ENCODE measurements around the gene RAD18.

Gene RAD18, protein sequence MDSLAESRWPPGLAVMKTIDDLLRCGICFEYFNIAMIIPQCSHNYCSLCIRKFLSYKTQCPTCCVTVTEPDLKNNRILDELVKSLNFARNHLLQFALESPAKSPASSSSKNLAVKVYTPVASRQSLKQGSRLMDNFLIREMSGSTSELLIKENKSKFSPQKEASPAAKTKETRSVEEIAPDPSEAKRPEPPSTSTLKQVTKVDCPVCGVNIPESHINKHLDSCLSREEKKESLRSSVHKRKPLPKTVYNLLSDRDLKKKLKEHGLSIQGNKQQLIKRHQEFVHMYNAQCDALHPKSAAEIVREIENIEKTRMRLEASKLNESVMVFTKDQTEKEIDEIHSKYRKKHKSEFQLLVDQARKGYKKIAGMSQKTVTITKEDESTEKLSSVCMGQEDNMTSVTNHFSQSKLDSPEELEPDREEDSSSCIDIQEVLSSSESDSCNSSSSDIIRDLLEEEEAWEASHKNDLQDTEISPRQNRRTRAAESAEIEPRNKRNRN

DNA sequence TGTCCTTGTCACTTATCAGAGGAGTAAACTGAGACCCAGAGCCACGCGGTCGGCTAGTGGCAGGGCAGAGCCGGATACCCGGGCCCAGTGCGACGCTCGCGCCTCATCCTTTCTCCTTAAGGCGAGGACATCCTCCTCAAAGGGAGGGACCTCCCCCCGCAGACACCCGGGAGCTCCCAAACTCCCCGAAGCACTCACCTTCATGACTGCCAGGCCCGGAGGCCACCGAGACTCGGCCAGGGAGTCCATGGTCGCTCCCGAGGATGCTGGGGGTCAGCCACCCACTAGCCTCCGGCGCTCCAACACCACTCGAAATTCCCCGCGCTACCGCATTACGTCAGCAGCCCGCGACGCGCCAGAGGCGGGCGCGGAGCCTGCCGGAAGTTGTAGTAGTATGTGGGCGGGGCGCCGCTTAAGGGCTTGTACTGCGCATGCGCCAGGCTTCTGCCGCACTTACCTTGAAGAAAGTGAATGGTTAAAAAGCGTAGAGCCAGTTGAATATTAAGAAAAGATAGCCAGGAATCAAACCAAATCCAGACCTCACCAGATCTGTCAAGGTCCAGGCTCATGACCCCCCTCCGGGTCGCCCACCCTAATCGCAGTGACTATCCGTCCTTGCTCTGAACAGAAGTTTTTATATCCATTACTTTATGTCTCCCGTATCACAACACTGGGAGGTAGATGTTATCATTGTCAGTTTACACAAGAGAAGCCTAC is at the start of gene RAD18:
RAD18 (minus strand) TSS at position 336 of the 717 bp plus-strand sequence; CDS start at position 249, 87 bp downstream.
- peak; percentile 95 for DNase-seq (ENCODE audit: low read depth)

DNA sequence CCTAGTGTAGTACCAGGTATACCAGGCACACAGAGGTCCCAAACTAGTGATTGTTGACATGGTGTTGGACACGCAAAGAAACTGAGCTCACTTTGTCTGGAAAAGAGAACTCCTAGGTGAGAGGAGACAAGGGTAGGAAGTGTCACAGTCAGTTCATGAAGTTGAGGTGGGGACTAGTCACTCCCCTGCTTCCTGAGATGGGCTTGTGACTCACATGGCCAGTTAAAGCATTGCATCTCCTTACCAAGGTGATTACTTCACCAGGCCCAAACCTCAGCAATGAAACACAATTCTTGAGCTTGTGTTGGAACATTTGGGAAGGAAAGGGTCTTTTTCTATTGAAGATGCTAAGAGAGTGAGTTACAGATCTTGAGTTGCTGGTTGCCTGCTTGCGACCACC is 49.2 kb upstream of the RAD18 start:
- no peak overlapping the region for H3K4me3 ChIP-seq (ENCODE audit: low read depth, low read length)
- no peak for DNase-seq (ENCODE audit: low read depth)
- TF ChIP-seq, protein P1, sequence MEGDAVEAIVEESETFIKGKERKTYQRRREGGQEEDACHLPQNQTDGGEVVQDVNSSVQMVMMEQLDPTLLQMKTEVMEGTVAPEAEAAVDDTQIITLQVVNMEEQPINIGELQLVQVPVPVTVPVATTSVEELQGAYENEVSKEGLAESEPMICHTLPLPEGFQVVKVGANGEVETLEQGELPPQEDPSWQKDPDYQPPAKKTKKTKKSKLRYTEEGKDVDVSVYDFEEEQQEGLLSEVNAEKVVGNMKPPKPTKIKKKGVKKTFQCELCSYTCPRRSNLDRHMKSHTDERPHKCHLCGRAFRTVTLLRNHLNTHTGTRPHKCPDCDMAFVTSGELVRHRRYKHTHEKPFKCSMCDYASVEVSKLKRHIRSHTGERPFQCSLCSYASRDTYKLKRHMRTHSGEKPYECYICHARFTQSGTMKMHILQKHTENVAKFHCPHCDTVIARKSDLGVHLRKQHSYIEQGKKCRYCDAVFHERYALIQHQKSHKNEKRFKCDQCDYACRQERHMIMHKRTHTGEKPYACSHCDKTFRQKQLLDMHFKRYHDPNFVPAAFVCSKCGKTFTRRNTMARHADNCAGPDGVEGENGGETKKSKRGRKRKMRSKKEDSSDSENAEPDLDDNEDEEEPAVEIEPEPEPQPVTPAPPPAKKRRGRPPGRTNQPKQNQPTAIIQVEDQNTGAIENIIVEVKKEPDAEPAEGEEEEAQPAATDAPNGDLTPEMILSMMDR (IDR thresholded peaks at IDR 0.05; ENCODE audit: insufficient read depth, low read depth, low read length, missing control alignments): no peak

More for the DNA sequence above, at the start of gene RAD18:
- peak within 1 kb of the TSS; percentile 93 for H3K4me3 ChIP-seq (ENCODE audit: low read depth, low read length)
- TF ChIP-seq, protein P1 (IDR thresholded peaks at IDR 0.05; ENCODE audit: insufficient read depth, low read depth, low read length, missing control alignments): no peak

DNA sequence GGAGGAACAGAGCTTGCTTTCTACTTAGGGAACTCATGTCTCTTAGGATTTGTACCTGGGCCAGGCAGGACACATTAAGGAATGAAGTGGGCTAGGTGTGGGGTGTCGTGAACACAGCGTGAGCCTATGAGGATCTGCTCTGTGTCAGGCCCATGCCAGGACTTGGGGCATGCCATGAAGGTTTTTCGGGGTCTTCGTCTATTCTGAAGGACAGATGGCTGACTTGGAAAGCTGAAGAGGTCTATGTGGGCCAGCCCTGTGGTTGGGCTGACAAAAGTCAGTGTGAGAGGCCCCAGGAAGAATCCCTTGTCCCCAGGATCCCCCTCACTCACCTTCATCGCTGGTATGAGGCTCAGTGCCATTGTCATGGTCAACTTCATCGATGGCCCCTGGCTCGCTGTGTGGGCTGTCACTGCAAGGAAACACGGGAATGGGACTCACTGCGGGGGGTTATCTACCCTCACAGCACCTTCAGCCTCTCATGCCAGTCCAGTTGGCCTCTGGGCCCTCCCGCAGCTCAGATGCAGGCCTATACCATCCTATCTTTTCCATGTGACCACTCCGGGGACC is 46.8 kb upstream of the RAD18 start:
- H3K4me3 ChIP-seq (ENCODE audit: low read depth, low read length): no peak overlapping the region
- no peak for DNase-seq (ENCODE audit: low read depth)
- TF ChIP-seq, protein P1 (IDR thresholded peaks at IDR 0.05; ENCODE audit: insufficient read depth, low read depth, low read length, missing control alignments): no peak

DNA sequence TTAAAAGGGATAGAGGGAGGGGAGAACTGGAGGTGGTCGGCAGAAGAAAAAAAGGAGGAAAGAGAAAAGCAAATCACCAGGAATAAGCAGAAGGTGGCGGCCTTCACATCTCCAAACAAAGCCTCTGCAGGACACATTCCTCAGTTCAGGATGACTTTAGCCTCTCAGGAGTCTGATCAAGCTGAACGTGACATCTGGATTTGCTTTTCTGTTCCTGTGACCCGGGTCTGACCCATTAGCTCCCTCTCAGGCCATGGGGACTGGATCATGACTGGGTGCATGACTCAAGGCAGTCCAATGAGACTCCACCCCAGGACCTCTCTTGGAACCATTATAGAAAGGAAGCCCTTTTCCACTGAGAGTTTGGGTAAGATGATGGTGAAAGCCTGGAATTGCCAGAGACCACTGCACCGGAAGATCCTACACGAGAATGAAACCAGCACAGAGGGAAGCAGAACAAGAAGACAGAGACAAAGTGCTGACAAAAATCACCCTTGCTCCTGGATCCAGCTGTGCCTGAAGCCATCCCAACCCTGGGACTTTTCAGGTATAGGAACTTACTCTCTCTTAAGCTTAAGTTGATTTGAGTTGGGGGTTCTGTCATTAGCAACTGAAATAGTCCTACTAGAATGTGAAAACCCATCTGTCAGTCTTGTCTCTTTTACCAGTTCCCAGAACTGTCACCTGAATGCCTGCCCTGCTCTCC is 45.4 kb upstream of the RAD18 start:
- TF ChIP-seq, protein P1 (IDR thresholded peaks at IDR 0.05; ENCODE audit: insufficient read depth, low read depth, low read length, missing control alignments): no peak
- H3K4me3 ChIP-seq (ENCODE audit: low read depth, low read length): no peak overlapping the region
- DNase-seq (ENCODE audit: low read depth): no peak

DNA sequence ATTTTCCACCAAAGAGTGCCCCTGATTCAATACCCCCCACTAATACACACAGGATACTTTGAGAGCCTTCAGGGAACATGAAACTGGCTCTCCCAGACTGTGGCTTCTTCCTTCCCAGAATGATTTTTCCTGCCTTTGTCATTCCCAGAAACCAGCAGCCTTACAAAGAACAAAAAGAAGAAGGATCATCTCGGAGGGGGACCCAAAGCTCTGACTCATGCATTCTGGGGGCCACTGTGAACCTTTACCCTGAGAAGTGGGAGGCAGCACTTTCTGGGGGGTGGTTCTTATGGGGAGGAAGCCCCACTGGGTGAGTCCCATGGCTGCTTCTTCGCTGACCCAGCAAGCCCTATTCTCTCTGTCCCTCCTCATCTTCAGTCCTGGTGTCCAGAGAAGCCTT is 44.7 kb upstream of the RAD18 start:
- TF ChIP-seq, protein P1 (IDR thresholded peaks at IDR 0.05; ENCODE audit: insufficient read depth, low read depth, low read length, missing control alignments): no peak
- no peak for DNase-seq (ENCODE audit: low read depth)
- no peak overlapping the region for H3K4me3 ChIP-seq (ENCODE audit: low read depth, low read length)

DNA sequence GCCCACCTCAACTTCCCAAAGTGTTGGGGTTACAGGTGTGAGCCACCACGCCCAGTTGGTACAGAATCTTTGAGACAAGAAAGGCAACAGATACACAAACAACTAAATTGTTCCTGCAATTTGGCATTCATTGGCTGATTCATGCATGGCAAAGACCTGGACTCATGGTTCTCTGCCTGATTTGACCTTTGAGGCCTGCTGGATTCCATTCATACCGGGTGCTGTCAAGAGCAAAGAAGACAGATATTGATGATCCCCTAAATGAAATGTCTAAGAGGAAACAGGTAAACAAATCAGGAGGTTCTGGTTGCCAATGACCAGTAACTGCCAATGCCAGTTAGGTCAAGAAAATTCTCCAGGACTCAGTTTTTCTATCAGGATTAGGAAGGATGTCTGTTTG is 43.9 kb upstream of the RAD18 start:
- TF ChIP-seq, protein P1 (IDR thresholded peaks at IDR 0.05; ENCODE audit: insufficient read depth, low read depth, low read length, missing control alignments): no peak
- no peak for DNase-seq (ENCODE audit: low read depth)

More for the DNA sequence above, 43.9 kb upstream of the RAD18 start:
- H3K4me3 ChIP-seq (ENCODE audit: low read depth, low read length): no peak overlapping the region
